Mammary epithelial cell (primary cell): ENCODE results near the gene SLC6A19.

Source experiments
- EZH2 ChIP-seq: IDR thresholded peaks from 2 replicates; pipeline ENCODE4 v1.6.1; 2012; ENCODE audit warnings: low read length, inconsistent platforms, borderline replicate concordance
- TF ChIP-seq, protein P1 (sequence below), 2 donors: IDR thresholded peaks in 1 of 2; conservative IDR thresholded peaks in 1 of 2; 2 replicates each; pipeline ENCODE4 v1.5.1; 2011 to 2012; ENCODE audit warnings: inconsistent platforms in 2 of 2, low read length in 2 of 2, mild to moderate bottlenecking in 2 of 2, control low read depth in 1 of 2, low read depth in 1 of 2; ENCODE audit not compliant: insufficient read depth in 1 of 2; ENCODE audit errors: extremely low read depth in 1 of 2

DNA sequence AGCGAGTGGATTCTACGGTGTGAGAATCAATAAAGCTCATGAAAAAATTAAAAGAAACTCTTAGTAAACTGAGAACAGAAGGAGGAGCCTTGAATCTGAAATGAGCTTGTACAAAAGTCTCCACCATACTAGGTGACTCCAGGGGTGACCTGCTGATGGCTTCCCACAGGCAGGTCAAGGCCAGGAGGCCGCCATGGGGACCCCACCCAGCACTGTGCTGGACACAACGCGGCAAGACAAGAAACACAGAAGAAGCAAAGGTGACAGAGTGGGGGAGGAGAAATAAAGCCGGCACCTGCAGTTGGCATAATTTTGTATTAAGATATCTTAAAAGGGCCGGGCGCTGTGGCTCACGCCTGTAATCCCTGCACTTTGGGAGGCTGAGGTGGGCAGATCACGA lies 12.1 kb upstream of the SLC6A19 start:
- TF ChIP-seq, protein P1, sequence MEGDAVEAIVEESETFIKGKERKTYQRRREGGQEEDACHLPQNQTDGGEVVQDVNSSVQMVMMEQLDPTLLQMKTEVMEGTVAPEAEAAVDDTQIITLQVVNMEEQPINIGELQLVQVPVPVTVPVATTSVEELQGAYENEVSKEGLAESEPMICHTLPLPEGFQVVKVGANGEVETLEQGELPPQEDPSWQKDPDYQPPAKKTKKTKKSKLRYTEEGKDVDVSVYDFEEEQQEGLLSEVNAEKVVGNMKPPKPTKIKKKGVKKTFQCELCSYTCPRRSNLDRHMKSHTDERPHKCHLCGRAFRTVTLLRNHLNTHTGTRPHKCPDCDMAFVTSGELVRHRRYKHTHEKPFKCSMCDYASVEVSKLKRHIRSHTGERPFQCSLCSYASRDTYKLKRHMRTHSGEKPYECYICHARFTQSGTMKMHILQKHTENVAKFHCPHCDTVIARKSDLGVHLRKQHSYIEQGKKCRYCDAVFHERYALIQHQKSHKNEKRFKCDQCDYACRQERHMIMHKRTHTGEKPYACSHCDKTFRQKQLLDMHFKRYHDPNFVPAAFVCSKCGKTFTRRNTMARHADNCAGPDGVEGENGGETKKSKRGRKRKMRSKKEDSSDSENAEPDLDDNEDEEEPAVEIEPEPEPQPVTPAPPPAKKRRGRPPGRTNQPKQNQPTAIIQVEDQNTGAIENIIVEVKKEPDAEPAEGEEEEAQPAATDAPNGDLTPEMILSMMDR (conservative IDR thresholded peaks at IDR 0.05 in 1 of 2, IDR thresholded peaks at IDR 0.05 in 1 of 2; ENCODE audit: extremely low read depth in 1 of 2, insufficient read depth in 1 of 2, low read depth in 1 of 2, low read length in 2 of 2), result no peak
- TF ChIP-seq EZH2, result no peak
